GM21390 (cell line): ENCODE measurements around the gene PRTFDC1.
A peak's percentile ranks its signal among the peaks of the same experiment; 100 is the strongest.
"Not testable (repeated sequence)": the region's sequence is repeated elsewhere in the genome, so short reads cannot be mapped to it uniquely, and the experiment has no call there.

ENCODE experiments used
- ATAC-seq: cut with Tn5 transposase; IDR thresholded peaks from one replicate; pipeline ENCODE4 v1.9.1; 2021; ENCODE audit not compliant: unreplicated experiment

Gene PRTFDC1

DNA sequence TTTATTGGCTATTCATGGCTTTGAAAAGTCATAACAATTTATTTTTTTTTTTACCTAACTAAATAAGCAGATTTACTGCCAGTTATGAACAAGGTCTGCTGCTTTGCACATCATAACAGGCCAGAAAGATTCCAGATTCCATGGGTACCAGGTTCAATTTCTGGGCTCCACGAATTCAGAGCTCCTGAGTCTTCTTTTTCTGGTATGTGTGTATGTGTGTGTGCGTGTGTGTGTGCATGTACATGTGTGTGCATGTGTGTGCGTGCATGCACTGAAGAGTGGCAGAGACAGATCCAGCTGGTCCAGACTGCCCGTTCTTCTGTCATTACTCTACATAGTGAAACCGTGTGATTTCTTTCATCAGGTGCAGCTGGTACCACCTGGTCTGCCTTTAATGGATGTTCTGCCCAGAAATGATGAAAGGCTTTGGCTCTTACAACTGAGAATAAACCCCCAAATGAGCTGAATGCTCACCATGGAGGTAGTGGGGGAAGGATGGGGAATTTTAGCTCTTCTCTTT, 14.6 kb upstream of the PRTFDC1 start:
- no peak for ATAC-seq

DNA sequence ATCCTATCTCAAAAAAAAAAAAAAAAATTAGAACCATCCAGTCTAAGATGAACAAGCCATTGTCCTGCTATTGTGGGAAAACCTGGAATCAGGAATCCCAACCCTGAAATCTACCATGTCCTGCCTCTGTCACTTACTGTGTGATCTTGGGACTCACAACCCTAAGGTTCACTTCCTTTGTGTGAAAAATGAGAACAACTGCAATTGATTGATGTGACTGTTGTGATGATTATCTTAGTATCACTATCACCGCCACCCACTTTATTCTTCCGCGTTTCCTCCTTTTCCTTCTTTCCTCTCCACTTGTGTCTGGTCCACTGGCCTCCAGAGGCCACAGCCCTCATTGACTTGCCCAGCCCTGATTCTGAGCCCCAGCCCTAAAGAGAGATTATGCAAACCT, 12.6 kb upstream of the PRTFDC1 start:
- ATAC-seq, result no peak

DNA sequence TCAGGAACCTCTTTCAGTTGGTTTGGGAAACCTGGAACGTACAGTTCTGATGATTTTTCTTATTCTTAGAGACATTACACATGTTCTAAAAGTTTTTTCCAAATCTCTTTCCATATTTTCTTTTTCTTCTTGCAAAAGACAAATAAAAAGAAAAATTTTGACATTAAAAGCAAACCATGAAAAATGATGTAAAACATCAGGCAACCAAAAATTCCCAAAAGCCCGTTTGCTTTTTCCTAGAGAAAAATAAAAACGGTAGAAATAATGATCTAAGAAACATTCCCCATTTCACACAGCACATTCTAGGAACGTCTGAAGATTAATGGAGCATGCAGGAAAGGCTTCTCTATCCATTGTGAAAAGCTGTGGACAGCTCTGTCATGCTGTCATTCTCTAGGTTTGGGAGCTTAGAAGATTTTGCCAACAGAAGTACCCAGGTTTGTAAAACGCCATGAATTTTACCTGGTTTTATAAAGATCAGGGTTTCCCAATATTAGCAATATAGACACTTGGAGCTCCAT, 11.2 kb upstream of the PRTFDC1 start:
- no peak for ATAC-seq

DNA sequence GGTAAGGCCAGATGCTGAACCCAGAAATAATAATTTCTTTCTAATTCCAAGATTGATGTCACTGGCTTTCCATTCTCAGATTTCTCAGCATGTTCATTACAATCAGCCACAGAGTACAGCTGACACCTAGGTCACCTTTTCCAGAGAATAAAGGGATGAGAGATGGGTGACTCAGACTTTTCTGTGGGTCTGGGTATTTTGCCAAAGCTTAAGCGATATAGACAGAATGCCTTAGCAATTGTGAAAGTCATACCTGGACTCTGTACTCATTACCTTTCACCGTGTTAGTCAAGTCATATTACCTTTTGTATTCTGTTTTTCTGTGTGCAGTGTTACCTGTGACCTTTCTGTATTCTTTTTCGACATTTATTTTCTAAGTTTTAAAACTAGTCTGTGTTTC, 10.6 kb upstream of the PRTFDC1 start:
- no peak for ATAC-seq

DNA sequence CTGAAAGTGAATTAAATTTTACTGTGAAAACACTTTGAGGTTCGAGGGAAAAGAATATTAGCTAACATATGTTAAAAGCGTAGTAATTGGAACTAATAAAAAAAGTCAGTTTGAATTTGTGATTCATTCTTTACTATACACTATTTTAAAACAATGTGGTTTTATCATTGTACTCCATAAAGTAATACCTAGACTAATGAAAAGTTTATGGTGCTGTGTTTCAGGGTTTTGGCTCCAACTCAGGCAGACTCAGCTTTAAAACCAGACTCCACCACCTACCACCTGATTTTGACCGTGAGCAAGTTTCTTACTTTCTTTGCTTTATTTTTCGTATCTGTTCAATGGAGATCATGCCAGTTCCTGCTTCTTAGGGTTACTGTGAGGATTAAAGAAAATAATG, 9.2 kb upstream of the PRTFDC1 start:
- no peak for ATAC-seq

DNA sequence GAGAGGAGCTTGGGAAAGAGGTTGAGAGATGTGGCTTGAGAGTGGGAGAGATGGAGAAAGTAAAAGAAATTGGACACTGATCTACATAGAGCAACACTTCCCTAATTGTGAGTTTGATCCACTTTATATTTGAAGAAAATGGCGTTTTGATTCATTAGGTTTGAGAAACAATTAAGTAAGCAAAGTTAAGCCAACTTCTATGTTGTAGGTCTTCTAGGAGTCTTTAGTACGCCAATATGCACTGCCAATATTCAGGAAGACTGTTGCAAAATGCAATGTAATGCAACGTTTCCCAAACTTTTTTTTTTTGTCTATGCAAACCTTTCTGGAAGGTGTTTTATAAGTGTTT, 7.0 kb upstream of the PRTFDC1 start:
- no peak for ATAC-seq

DNA sequence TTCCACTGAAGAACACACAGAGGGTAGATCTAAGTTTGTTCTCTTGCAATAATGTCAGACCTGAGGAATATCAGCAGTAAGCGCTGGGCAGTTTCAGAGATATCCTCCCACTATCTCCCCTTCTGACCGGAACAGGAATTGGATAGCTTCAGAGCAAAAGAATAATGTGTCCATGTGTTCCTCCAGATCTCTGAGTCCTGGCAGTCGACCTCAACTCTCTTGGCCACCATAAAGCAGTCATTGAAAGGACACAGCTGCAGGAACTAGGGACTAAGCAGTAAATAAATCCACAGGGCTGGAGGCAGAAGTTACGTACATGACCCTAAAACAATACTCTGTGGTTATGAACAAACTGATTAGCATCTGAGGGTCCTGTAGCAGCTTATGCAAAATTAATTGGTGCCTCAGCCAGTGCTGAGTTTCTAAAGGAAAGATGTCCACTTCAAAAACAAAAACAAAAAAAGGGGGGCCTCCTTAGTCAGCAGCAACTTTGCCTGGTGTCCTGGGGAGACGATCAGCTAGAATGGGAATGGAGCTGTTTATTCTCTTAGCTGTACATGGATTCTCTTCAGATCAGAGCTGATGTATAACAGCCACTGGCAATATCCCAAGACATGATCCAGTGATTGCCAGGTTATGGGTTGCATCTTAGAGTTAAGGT, 6.4 kb upstream of the PRTFDC1 start:
- ATAC-seq, result no peak

DNA sequence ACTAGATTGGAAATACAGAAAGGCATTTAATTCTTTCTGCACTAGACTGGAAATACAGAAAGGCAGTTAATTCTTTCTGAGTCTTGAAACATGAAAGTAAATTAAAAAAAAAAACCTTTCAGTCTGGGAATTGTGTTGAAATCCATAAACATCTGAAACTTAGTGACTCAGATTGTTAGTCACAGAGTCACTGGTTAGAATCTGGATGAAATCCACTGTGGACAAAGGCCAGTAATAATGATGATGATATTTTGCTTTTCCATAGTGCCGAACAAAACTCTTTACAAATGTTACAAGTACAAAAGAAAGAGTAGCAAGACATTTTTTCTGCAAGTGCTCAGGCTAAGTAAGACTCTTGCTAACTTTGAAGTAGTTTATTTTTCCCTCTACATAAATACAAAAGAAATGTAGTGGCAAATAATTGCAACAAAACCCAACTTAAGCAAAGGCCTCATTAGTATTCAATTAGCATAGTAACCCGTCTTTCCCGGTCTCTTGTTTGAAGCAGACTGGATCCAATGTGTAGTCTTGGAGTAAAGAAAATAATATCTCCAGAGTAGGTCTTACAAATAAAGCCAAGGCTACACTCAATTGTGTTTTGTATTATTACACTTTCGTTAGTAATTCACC, 5.8 kb upstream of the PRTFDC1 start:
- ATAC-seq, result no peak

DNA sequence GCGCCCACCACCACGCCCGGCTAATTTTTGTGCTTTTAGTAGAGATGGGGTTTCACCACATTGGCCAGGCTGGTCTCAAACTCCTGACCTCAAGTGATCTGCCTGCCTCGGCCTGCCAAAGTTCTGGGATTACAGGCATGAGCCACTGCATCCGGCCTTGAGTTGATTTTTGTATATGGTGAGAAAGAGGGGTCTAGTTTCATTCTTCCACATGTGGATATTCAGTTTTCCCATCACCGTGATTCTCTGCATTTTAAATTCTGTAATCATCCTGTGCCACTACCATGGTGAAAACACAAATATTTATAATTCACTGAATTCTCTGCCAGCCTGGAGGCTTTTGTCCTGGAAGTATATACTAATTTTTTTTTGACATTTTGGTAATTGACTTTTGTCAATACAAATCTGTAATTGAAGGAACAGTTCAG, 5.2 kb upstream of the PRTFDC1 start:
- ATAC-seq, result not testable (repeated sequence)

DNA sequence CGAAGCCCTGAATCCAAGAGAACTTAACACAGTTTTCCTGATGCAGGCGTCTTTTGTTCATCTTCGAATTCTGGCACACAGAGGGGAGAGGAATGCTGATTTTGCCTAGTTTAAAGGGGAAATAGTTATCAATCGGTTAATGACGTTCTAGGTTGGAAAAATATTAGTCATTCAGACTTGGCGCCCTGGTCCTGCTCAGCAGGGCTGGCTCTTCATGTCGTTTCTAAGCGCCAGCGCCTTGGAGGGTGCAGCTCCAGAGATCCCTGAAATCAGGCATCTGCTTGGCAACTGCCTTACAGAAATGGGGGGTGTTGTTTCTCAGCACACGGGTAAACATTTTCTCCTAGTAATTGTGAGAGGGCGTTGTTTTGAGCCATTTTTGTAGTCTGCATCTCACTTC, 1.3 kb upstream of the PRTFDC1 start:
- no peak for ATAC-seq

DNA sequence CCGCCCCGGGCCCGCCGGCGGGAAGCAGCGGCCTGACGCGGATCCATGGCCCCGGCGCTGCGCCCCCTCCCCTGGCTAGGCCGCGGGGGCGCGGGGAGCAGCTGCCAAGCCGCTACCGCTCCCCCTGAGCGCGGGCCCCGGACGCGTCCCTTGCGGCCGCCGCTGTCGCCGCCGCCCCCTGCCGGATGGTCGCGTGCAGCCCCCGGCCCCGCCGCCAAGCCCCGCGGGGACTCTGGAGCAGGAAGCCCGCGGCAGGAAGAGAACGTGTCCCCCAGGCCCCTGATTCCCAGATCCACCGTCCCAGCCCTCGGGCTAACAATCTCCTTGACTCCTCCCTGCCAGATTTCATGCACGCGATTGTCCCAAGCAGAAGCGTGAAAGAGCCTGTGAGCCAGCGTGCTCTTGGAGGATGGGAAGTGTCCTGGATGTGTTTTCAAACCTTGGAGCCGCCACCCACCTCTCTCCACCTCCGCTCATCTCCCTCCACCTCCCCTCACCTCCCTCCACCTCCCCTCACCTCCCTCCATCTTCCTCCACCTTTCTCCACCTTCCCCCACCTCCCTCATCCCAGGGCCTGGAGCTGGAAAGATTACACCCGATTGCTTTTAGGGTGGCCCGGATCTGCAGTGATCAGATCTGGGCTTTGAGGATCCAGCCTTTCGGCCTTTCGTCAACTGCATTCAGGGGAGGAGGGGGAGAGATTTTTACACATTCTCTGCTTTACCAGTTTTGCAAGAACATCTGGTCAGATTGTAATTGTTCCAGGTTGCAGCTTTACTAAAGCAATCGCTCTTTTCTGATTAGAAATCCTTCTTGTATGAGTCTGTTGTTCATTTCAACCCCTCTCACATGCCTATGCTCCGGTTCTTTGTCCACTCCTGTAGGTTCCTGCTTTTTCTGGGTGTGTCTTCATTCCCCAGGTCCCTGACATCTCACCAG, 570 bp upstream of the PRTFDC1 start:
- ATAC-seq, result peak; percentile 74

DNA sequence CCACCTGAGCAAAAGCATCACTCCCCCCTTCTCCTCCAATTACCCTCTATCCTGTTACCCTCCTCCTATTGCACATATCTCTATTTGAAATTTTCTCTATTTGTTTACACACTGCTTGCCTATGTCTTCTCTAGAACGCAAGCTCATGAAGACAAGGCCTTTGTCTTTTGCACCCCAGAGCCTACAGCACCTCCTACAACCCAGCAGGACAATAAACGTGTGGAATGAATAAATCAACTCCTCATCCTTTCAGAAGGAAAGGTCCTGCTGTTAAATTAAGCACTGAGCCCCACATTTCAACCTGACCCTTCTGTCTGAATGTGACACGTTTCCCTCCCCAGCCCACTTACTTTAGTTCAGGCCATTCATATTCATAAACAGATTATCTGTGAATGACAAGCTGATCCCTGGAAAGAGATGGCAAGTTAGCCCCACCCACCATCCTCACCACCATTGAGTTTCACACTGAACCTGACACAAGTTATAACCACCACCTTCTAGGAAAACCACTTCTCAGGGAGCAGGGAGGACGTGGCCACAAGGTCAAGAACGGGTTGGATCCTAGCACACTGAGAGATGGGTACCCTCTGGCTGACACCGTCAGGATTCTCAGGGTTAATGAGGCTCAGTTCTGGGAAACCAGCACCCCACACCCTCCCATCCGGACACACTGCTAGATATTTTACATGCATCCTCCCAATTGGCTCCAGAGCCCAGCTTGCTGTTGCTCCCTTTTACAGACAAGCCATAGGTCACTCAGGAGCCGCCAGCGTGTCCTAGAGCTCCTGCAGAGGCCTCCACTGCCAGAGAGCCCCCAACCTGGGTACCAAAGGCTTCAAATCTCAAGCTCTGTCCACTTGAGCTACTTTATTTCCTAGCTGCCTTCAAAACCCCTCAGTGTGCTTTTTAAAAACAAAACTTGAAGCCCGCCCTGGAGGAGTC, 934 bp downstream of the PRTFDC1 start:
- ATAC-seq, result peak; percentile 14

DNA sequence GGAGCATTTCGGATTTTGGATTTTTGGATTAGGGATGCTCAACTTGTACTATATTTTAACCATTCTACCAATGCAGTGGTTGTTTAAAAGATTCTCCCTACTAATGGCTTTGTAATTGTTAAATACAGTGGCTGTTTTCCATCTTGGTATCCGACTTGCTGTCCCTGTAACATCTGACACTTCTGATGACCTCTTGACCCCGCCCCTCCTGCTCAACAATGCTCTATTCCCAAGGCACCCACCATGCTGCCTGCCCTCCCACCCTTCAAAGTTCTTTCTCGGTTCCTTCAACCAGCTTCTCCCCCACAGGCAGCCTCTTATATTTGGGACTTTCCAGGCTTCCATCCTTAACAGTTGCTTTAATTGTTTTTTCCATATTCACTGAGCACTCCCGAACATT, 2.0 kb downstream of the PRTFDC1 start:
- no peak for ATAC-seq

DNA sequence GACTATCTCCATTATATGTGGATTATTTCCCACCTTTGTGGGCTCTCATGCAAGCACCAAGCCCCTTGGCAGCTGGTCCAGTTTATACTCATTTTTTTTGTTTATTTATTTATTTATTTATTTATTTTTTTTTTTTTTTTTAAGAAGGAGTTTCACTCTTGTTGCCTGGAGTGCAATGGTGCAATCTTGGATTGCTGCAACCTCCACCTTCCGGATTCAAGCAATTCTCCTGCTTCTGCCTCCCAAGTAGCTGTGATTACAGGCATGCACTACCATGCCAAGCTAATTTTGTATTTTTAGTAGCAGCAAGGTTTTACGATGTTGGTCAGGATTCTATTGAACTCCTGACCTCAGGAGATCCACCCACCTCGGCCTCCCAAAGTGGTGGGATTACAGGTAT, 2.8 kb downstream of the PRTFDC1 start:
- ATAC-seq, result no peak

DNA sequence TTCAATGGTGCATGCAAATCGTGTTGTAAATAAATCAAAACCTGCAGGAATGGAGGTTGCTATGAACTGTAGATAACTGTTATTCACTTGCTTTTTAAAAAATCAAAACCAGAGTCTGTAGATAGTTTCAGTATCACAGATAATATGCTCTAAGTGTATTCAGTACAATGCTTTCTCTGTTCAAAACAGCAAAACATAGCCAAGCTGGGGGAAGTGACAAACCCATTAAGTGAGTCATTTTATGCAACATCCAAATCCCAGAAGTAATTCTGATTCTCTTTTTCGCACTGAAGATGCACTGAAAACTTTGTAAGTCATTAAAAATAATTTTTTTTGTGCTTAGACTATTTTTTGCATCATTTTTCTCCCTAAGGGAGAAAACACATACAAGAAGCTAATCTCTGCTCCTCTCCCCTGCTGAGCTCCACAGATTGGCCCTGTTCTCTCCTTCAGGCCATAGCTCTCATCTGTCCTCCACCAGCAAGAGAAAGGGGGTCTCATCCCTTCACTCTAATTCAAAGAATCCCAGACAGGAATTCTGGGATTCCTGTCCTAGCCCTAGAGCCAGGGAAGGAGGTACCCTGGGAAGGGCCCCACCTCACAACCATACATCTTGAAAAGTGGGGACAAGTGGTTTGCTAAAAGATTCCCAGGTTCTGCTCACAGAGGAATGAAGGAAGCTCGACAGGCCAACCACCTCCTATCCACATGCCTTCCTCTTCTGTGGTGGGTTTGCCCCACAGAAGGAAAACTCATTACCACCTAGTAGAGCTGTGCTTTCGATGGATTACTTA, 4.9 kb downstream of the PRTFDC1 start:
- peak; percentile 63 for ATAC-seq

DNA sequence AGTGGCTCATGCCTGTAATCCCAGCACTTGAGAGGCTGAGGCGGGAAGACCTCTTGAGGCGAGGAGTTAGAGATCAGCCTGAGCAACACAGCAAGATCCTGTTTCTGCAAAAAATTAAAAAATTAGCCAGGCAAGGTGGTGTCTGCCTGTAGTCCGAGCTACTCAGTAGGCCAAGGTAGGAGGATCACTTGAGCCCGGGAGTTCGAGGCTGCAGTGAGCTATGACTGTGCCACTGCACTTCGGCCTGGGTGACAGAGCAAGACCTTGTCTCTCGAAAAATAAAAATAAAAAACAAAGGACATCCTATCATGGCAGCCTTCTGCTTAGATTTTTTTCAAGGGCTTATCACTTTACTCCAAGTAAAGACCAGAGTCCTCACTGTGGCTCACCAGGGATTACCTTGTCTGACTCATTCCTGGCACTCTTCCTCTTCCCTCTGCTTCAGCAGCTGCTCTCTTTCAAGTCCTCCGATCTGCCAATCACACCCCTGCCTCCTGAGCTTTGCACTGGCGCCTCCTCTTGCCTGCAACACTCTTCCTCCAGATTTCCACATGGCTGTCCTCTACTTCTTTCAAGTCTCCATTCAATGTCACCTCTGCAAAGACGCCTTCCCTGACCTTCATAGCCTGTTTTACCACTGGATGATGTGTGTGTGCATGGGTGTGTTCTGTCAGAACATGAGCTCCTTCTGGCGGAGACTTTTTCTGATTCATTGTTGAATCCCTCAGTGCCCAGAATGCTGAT, 7.7 kb downstream of the PRTFDC1 start:
- ATAC-seq, result no peak

DNA sequence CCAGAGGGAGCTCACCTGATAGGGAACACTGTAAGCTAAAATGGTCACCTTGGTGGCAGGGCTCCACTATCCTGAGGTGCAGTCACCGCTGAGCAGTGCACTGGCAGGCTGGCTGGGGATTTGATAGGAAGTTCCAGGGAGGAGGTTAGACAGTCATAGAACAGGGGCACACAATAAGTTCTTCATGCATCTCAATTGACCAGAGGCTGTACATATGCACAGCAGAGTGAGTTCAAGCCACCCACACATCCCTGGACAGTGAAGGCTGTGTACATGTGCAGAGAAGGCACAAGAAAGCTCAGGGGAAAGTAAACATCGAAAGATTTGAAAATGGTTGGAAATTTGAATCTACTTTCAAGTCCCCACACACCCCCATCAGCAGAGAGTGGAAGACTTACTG, 13.9 kb downstream of the PRTFDC1 start:
- ATAC-seq, result no peak

DNA sequence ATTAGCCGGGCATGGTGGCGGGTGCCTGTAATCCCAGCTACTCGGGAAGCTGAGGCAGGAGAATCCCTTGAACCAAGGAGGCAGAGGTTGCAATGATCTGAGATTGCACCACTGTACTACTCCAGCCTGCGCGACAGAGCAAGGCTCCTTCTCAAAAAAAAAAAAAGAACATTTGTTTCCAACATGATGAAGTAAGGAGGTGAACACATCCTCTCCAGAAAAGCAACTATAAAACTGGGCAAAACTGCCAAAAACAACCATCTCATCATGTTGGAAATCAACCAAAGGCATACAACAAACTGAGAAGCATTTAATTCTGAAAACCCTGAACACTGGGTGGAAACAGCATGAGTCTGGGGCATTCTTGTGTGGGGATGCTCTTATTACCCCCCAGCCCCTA, 14.3 kb downstream of the PRTFDC1 start:
- ATAC-seq, result no peak
